Neural progenitor cell (in vitro differentiated cells): ENCODE results near the gene SLC25A51. TPM values are rescaled to one million over a fixed set of nuclear protein-coding genes. Genes with fewer than 3 reads are reported as not detected.

ENCODE experiments used
- DNase-seq: peaks from one replicate; pipeline ENCODE4 v3.0.0-alpha.2; 2016; ENCODE audit warnings: low spot score
- H2AFZ ChIP-seq: fragments of 200-600 bp; sonication (generic); replicated peaks from 2 replicates; pipeline ENCODE4 v1.6.1; 2016; ENCODE audit warnings: antibody characterized with exemption
- H3F3A ChIP-seq: fragments of 200-600 bp; sonication (generic); 2 replicates; pipeline ENCODE4 v1.6.1; 2016; ENCODE audit warnings: antibody characterized with exemption, low read depth
- H3K27ac ChIP-seq: fragments of 200-600 bp; sonication (generic); 2 replicates; pipeline ENCODE4 v1.5.1; 2016; ENCODE audit warnings: mild to moderate bottlenecking
- H3K27me3 ChIP-seq: fragments of 200-600 bp; sonication (generic); 2 replicates; pipeline ENCODE4 v1.6.1; 2016; ENCODE audit warnings: mild to moderate bottlenecking, moderate library complexity
- H3K36me3 ChIP-seq: fragments of 200-600 bp; sonication (generic); 2 replicates; pipeline ENCODE4 v1.5.1; 2016
- H3K4me1 ChIP-seq: fragments of 200-600 bp; sonication (generic); 2 replicates; pipeline ENCODE4 v1.6.1; 2016; ENCODE audit warnings: mixed run types
- H3K4me2 ChIP-seq: fragments of 200-600 bp; sonication (generic); 2 replicates; pipeline ENCODE4 v1.6.1; 2016
- H3K4me3 ChIP-seq: fragments of 200-600 bp; sonication (generic); 2 replicates; pipeline ENCODE4 v1.5.1; 2016
- H3K79me2 ChIP-seq: fragments of 200-600 bp; sonication (generic); 2 replicates; pipeline ENCODE4 v1.6.1; 2016; ENCODE audit warnings: low read depth
- H3K9ac ChIP-seq: fragments of 200-600 bp; sonication (generic); 2 replicates; pipeline ENCODE4 v1.6.1; 2016
- H3K9me3 ChIP-seq: fragments of 200-600 bp; sonication (generic); 2 replicates; pipeline ENCODE4 v1.5.1; 2016; ENCODE audit warnings: low read depth
- H4K20me1 ChIP-seq: fragments of 200-600 bp; sonication (generic); 2 replicates; pipeline ENCODE4 v1.6.1; 2016; ENCODE audit warnings: low read depth
- H3K27ac Mint-ChIP-seq: 3 replicates; pipeline ENCODE4 v1.8.0; 2021; ENCODE audit warnings: mixed read lengths
- H3K27me3 Mint-ChIP-seq: 2 replicates; pipeline ENCODE4 v1.8.0; 2022; ENCODE audit warnings: low read depth, mild to moderate bottlenecking, inconsistent platforms, moderate library complexity, mixed read lengths; ENCODE audit not compliant: insufficient read depth
- H3K36me3 Mint-ChIP-seq: 3 replicates; pipeline ENCODE4 v1.8.0; 2021; ENCODE audit warnings: mixed read lengths
- H3K4me1 Mint-ChIP-seq: 3 replicates; pipeline ENCODE4 v1.8.0; 2021; ENCODE audit warnings: mixed read lengths
- H3K4me3 Mint-ChIP-seq: 3 replicates; pipeline ENCODE4 v1.8.0; 2021; ENCODE audit warnings: mild to moderate bottlenecking, moderate library complexity, mixed read lengths
- H3K9me3 Mint-ChIP-seq: 3 replicates; pipeline ENCODE4 v1.8.0; 2020; ENCODE audit warnings: mixed read lengths
- CTCF ChIP-seq: fragments of 200-600 bp; sonication (generic); IDR thresholded peaks from 2 replicates; pipeline ENCODE4 v1.5.1; 2017; ENCODE audit warnings: antibody characterized with exemption, mild to moderate bottlenecking
- EZH2 ChIP-seq: fragments of 200-600 bp; sonication (generic); IDR thresholded peaks from 2 replicates; pipeline ENCODE4 v1.6.1; 2017; ENCODE audit warnings: antibody characterized with exemption, mild to moderate bottlenecking, moderate library complexity
- EZH2phosphoT487 ChIP-seq: fragments of 200-600 bp; sonication (generic); IDR thresholded peaks from 2 replicates; pipeline ENCODE4 v1.6.1; 2017; ENCODE audit warnings: antibody characterized with exemption
- total RNA-seq: library from RNA; depleted of rRNA; stranded (reverse); fragments of >200 nt; gene quantifications from 2 replicates; pipeline ENCODE4 v1.2.3, GENCODE V29; 2015; ENCODE audit warnings: low replicate concordance

SLC25A51 gene
- total RNA-seq, 1 donor from 2014 or later, result 24.6 TPM

DNA sequence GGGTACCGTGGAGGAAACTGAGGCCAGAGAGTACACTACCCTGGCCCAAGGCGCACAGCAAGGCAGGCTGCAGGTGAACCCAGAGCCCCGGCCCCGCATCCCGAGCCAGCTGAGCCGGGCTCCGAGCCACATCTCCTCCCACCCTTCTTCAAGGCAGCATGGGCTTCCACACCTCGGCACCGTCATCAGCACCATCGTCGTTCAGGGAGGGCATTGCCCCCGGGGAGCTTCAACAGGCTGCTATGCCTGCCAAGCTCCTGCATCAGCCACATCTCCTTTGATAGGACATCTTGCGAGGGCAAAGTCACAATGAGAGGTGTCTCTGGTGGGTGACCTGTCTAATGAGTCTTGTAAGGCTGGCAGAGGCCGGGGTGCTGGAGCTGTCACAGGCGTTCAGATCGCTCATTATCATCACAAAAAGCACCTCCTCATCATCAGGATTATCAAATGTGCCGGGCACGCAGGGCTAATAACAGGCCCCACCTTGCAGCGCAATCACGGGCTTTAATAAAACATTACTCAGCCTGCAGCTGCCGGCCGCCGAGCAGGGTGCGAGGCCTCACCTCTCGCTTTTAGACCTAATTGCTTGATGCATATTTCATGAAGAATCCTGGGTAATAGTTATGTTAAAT, 20.0 kb upstream of the SLC25A51 start:
- Histone ChIP-seq H2AFZ (no peak overlapping the region), H3K36me3 (no peaks in the 10 kb centered on the region), H3K27me3 (no peaks in the 10 kb centered on the region), H3K4me3 (no peak overlapping the region), H3K4me2 (no peak overlapping the region), H3K79me2 (no peaks in the 10 kb centered on the region), H3K9ac (no peak overlapping the region), H4K20me1 (no peaks in the 10 kb centered on the region), H3K4me1 (peaks cover 41% of the 10 kb centered on the region), H3K27ac (no peak overlapping the region), H3F3A (peaks cover 5% of the 10 kb centered on the region), H3K9me3 (no peaks in the 10 kb centered on the region)
- Mint-ChIP-seq H3K27ac (peak overlapping the region; percentile 50), H3K36me3 (no peaks in the 10 kb centered on the region), H3K4me3 (peak overlapping the region; percentile 7), H3K27me3 (peaks cover 6% of the 10 kb centered on the region), H3K9me3 (no peaks in the 10 kb centered on the region), H3K4me1 (peaks cover 65% of the 10 kb centered on the region)
- DNase-seq, result no peak
- no peak for TF ChIP-seq CTCF
- no peak for TF ChIP-seq EZH2phosphoT487
- no peak for TF ChIP-seq EZH2

GRCh38 chr9:37923118-37923795, 19.3 kb upstream of the SLC25A51 start:
- peaks cover 65% of the 10 kb centered on the region for H3K4me1 Mint-ChIP-seq
- TF ChIP-seq CTCF, result no peak
- no peak for TF ChIP-seq EZH2
- no peak for TF ChIP-seq EZH2phosphoT487
- Histone ChIP-seq H3K27me3 (no peaks in the 10 kb centered on the region), H3K4me1 (peaks cover 43% of the 10 kb centered on the region), H3F3A (peaks cover 5% of the 10 kb centered on the region), H3K4me2 (no peak overlapping the region), H4K20me1 (no peaks in the 10 kb centered on the region), H2AFZ (no peak overlapping the region), H3K27ac (no peak overlapping the region), H3K36me3 (no peaks in the 10 kb centered on the region), H3K4me3 (no peak overlapping the region), H3K9me3 (no peaks in the 10 kb centered on the region), H3K79me2 (no peaks in the 10 kb centered on the region), H3K9ac (no peak overlapping the region)
- H3K36me3 Mint-ChIP-seq, result no peaks in the 10 kb centered on the region
- H3K27ac Mint-ChIP-seq, result no peak overlapping the region
- H3K9me3 Mint-ChIP-seq, result no peaks in the 10 kb centered on the region
- H3K27me3 Mint-ChIP-seq, result peaks cover 4% of the 10 kb centered on the region
- H3K4me3 Mint-ChIP-seq, result no peak overlapping the region
- no peak for DNase-seq

- Histone ChIP-seq H3K27ac (no peak overlapping the region), H3K4me2 (no peak overlapping the region), H2AFZ (no peak overlapping the region), H4K20me1 (no peaks in the 10 kb centered on the region), H3K4me3 (no peak overlapping the region), H3K27me3 (no peaks in the 10 kb centered on the region), H3K9me3 (no peaks in the 10 kb centered on the region), H3K79me2 (no peaks in the 10 kb centered on the region), H3K36me3 (no peaks in the 10 kb centered on the region), H3F3A (peaks cover 5% of the 10 kb centered on the region), H3K9ac (no peak overlapping the region), H3K4me1 (peaks cover 43% of the 10 kb centered on the region)
- H3K36me3 Mint-ChIP-seq, result peaks cover 3% of the 10 kb centered on the region
- peaks cover 64% of the 10 kb centered on the region for H3K4me1 Mint-ChIP-seq
- no peak for DNase-seq
- no peaks in the 10 kb centered on the region for H3K9me3 Mint-ChIP-seq
- peaks cover 4% of the 10 kb centered on the region for H3K27me3 Mint-ChIP-seq
- H3K4me3 Mint-ChIP-seq, result no peak overlapping the region
- TF ChIP-seq EZH2 (no peak), CTCF (no peak), EZH2phosphoT487 (no peak)
- H3K27ac Mint-ChIP-seq, result peak overlapping the region; percentile 58
These were observed 18.6 kb upstream of the SLC25A51 start for GRCh38 chr9:37922363-37923117.
